Uterus (tissue), 2 donors: ENCODE measurements around the gene GOLGA8R.
"Not testable (repeated sequence)": the region's sequence is repeated elsewhere in the genome, so short reads cannot be mapped to it uniquely, and the experiment has no call there.

Experiments used
- CTCF ChIP-seq, 4 experiments: fragments of 200-600 bp in 2 of 4; fragments of 450-650 bp in 2 of 4; sonication (generic) in 2 of 4; IDR thresholded peaks; one replicate each; pipeline ENCODE4 v1.5.1; 2016 to 2019; ENCODE audit warnings: antibody characterized with exemption in 4 of 4, mild to moderate bottlenecking in 2 of 4, moderate library complexity in 1 of 4
- POLR2A ChIP-seq, 2 donors: fragments of 450-650 bp; IDR thresholded peaks; one replicate each; pipeline ENCODE4 v1.6.1; 2016; ENCODE audit warnings: antibody characterized with exemption in 2 of 2, mild to moderate bottlenecking in 1 of 2, moderate library complexity in 1 of 2

DNA sequence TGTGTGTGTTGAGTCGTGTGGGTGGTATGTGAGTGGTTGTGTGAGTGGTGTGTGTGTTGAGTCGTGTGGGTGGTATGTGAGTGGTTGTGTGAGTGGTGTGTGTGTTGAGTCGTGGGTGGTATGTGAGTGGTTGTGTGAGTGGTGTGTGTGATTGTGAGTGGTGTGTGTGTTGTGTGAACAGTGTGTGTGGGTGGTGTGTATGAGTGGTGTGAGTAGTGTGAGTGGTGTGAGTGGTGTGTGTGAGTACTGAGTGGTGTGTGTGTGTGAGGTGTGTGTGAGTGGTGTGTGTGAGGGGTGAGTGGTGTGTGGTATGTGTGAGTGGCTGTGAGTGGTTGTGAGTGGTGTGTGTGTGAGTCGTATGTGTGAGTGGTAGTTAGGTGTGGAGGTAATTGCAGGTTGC lies 38.2 kb downstream of the GOLGA8R start:
- TF ChIP-seq POLR2A, CTCF (IDR thresholded peaks at IDR 0.05): not testable (repeated sequence)
